AML-193 (cell line): ENCODE results near the gene L3MBTL4.

ENCODE experiments used
- DNase-seq, 2 experiments: peaks; one replicate each; lab custom pipeline; 2025; lab: John Stamatoyannopoulos, UW

L3MBTL4 gene

DNA sequence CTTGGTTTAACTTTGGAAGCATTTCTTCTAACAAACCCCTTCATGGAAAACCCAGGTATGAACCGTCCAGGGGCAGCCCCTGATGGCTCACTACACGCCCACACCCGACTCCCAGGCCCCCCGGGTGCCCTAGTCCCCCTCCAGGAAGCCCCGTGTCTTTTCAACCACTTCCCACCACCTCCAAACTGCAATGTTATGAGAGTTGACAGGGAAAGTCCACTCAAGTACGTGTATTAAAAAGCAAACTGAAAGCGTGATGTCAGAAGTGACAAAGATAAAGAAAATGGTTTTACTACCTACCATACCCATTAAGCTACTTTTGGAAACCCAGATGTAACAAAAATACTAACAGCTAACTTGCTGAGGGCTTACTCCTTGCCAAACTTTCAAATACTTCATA, 51.5 kb downstream of the L3MBTL4 start:
- DNase-seq = no peak

DNA sequence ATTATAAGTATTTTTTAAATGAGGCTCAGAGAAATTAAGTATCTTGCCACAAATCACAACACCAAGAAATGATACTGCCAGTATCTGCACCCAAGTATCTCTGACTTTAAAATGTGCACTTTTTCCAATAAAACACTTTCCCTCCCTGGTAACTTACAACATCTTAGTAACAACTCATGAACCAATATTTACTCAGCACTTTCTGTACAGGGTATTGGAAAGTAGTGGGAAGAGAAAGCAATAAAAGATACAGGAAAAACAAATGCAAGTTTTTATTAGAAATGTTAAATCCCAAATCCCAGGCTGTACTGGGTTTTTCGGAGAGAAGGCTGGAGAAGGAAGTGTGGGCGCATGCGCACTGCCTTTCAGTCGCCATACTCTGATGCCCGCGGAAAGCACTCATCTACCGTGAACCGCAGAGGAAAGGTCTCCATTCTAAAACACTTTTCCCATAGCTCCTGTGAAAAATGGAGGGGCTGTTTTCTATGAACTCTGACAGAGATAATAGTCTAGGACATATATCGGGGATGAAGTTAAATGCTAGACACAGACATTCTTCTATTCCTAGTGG, 52.1 kb downstream of the L3MBTL4 start:
- DNase-seq = no peak

DNA sequence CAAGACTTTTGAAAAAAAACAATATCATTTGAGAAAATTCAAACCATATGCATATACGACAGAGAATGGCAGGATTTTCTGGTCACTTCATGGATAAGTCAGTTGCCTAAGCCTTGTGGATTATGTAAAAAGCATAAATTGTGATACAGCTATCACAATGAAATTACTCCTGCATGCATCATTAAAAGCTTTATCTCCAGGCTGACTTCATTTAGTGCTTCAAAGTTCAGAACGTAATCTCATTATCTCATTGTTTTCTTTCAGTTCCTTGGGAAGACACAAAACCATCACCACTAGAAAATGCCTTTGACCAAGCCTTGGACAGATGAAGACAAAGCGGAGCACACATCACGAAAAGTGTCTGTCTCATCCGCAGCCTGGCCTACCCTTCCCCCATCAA, 57.0 kb downstream of the L3MBTL4 start:
- no peak for DNase-seq

GRCh38 chr18:6355789-6356589, 58.7 kb downstream of the L3MBTL4 start:
- DNase-seq = no peak

DNA sequence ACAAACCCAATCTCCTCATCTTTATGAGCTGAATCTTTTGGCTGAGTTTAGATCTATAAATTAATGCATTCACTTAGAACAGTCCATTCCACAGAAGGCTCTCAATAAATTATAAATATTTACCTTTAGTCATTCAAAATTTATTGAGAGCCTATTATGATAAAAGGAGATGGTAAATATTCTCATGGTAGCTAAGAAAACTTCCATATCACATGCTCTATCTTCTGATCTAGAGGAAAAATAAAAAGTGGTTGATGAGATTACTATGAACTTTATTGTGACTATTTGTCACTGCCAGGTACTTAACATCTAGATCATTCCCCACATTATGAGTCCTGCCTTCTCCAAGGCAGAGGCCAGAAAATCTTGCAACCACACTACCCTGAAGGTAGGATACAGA, 62.4 kb downstream of the L3MBTL4 start:
- DNase-seq = no peak

DNA sequence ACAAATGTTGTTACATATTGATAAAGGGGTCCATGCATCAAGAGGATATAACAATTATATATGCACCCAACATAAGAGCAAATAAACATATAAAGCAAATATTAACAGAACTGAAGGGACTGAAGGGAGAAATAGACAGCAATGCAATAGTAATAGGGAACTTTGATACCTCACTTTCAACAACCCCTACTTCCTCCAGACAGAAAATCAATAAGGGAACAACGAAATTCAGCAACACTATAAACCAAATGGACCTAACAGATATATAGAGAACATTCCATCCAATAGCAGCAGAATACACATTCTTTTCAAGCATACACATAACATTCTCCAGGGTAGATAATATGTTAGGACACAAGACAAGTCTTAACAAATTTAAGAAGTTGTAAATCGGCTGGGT, 71.7 kb downstream of the L3MBTL4 start:
- DNase-seq = no peak

DNA sequence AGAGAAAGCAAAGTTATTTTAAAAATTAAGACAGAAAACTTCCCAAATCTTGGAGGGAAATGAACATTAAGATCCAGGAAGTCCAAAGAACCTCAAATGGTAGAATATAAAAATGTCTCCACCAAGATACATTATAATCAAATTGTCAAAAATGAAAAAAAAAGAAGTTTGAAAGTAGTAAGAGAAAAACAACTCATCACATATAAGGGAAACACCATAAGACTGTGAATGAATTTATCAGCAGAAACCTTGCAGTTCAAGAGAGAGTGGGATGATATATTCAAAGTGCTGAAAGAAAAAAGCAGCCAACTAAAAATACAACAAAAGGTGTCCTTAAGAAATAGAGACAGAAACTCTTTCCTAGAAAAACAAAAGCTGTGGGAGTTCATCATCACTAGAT, 73.0 kb downstream of the L3MBTL4 start:
- no peak for DNase-seq

GRCh38 chr18:6341303-6341702, 73.4 kb downstream of the L3MBTL4 start:
- DNase-seq = no peak

GRCh38 chr18:6340121-6340520, 74.6 kb downstream of the L3MBTL4 start:
- no peak for DNase-seq

DNA sequence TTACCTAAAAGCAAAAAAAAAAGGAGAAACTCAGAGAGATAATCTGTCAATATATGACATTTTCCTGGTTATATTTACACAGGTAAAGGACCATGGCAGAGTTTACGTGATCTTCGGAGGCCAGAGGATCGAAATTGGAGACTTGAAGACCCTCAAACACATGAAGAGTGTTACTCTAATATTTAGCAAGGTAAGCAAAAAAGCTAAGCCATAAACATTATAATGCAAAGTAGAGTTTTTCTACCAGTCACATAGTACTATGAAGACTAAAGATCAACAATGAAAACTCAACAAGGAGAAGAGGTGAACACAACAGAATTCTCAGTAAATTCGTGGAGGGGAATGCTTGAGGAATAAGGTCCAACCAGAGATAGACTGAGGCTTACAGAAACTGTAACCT, 78.5 kb downstream of the L3MBTL4 start:
- no peak for DNase-seq

DNA sequence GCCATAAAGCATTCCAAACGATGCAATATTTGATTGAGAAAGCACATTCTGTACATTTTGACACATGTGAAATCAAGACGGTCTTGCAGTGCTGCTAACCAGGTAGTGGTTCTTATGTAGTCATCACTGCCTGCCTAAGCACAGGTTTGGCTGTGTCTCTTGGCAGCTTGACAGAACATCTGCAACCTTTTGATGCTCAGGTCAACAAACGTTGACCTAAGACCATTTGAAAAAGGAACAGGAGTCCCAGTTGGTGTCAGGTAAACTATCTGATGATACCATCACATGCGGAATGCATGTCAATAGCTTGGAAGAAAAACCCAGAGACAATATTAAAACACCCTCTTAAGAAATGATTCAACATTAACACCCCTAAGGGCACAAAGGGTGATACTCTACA, 80.7 kb downstream of the L3MBTL4 start:
- DNase-seq = no peak

GRCh38 chr18:6331872-6332271, 82.8 kb downstream of the L3MBTL4 start:
- DNase-seq = no peak

DNA sequence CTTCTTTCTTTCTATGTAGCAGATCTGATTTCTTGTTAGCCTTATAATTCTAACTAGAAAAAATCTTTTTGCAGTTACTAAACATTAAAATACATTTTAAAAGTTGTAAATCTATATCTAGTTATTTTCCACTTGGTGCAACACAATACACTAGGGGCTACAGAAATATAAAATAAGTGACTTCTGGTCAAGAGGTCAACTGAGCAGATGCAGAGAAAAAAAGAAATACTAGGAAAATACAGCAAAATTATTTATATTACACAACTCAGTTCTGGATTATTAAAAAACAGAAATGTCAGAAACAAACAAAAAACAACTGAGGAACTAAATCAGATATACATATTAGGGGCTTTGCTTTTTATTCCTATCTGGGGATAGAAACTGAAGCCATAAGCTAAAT, 83.9 kb downstream of the L3MBTL4 start:
- DNase-seq = no peak

- no peak for DNase-seq
Measured at GRCh38 chr18:6328621-6329010, 86.1 kb downstream of the L3MBTL4 start.

DNA sequence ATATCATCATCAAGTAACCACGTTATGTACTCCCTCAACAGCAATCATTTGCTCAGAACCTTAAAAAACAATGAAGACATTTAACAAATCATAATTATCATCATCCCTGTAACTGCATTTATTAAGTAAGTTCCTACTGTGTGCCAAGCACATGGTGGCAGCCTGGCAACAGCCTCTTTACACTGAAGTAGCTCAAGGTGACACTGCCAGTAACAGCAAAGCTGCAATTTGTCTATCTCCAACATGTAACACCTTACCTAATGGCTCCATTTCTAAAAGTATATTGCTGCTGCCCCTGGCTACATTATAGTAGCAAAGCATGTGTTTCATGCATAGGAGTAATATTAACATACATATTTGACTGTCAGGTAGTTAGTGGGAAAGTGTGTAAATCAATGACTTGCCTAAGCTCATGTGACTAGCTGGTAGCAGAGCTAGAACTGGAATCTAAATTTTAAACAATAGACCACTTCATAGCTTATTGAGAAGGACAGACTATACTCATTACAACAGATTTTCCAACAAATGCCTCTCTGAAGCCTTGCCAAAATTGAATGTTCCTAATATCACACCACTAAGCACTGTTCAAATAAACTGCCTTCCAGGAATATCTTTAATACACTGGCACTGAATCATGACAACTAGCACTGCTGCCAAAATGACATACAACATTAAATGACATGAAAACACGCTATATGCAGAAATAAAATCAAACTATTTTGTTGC, 86.7 kb downstream of the L3MBTL4 start:
- no peak for DNase-seq

DNA sequence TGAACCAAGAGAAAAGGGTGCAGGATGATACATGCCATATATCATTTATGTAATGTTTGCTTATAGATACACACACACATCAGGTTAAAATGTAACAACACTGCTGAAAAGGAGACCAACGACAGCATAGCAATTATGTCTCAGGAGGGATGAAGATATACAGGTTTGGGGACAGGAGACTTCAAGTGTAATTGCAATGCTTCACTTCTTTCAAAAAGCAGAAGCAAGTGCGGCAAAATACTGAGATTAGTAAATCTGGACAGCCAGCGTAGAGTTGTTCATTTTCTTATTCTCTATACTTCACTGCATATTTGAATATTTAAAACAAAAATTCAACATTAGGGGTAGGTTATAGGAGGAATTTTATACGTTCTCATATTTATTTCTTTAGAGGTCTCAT, 87.2 kb downstream of the L3MBTL4 start:
- no peak for DNase-seq

GRCh38 chr18:6326566-6326965, 88.1 kb downstream of the L3MBTL4 start:
- no peak for DNase-seq

DNA sequence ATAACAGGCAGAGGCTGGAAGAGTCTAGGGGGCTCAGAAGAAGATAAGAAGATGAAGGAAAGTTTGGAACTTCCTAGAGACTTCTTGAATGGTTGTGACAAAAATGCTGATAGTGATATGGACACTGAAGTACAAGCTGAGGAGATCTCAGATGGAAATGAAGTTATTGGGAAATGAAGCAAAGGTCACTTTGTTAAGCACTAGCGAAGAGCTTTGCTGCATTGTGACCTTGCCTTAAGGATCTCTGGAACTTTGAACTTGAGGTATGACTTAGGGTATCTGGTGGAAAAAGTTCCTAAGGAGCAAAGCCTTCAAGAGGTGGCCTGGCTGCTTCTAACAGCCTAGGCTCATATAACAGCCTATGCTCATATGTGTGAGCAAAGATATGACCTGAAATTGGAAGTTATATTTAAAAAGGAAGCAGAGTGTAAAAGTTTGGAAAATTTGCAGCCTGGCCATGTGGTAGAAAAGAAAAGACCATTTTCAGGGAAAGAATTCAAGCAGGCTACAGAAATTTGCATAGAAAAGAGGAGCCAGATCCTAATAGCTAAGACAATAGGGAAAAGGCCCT, 91.3 kb downstream of the L3MBTL4 start:
- DNase-seq = no peak

GRCh38 chr18:6315517-6316331, 99.0 kb downstream of the L3MBTL4 start:
- DNase-seq = no peak

- no peak for DNase-seq
Measured at GRCh38 chr18:6313415-6313814, 101.3 kb downstream of the L3MBTL4 start.

DNA sequence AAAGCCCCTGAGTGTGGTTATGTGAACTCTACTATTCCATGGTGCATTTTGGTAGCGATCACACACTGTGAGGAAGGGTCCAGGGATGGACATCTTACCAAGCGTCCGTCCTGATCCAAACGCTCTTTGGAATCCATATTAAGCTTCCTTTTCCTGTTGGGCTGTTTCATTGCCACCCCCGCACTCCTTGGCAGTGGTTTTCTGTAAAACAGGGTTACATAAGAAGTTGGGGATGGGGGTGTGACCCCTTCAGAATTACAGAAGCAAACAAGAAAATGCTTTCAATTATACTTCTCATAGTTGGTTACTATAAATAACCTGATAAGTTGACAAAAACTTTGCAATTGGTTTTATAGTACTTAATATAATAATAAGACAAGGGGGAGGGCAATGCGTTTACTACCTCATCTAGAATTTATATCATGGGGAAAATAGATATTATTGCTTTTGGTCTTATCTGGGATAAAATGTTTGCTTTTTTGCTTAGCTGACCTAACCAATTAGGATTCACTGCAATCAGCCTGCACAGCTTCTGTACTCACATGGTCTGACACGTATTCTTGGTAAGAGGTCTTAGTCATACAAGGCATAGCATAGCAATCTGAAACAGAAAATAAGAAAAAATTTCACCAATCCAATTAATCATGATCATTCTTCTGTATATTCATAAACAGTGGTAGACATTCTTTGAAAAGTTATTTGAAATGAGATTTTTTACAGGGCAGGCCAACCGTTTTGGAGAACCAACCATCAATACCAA, 103.1 kb downstream of the L3MBTL4 start:
- no peak for DNase-seq
